HL-60 (cell line): Measurements from ENCODE around the gene UFSP1.

Source experiments
- DNase-seq, 2 experiments: peaks; one replicate each; pipeline ENCODE4 v3.0.0-alpha.2; 2010 to 2020; ENCODE audit warnings: low read depth in 1 of 2, low spot score in 1 of 2
- H3K27ac ChIP-seq: fragments of 250-450 bp; sonication (Bioruptor Pico); replicated peaks from 2 replicates; pipeline ENCODE4 v1.5.1; 2020; ENCODE audit warnings: mild to moderate bottlenecking, moderate library complexity
- H3K27me3 ChIP-seq: fragments of 250-450 bp; sonication (Bioruptor Pico); 2 replicates; pipeline ENCODE4 v1.5.1; 2021; ENCODE audit warnings: mild to moderate bottlenecking, moderate library complexity; ENCODE audit not compliant: insufficient read depth, poor library complexity, severe bottlenecking
- H3K4me3 ChIP-seq: replicated peaks from 2 replicates; pipeline ENCODE4 v1.5.1; 2011; ENCODE audit warnings: mild to moderate bottlenecking, control low read depth, low read length; ENCODE audit not compliant: insufficient read depth
- CTCF ChIP-seq: IDR thresholded peaks from one replicate; pipeline ENCODE4 v1.5.1; 2011; ENCODE audit warnings: low read length, control low read depth, inconsistent platforms; ENCODE audit not compliant: insufficient read depth
- GABPA ChIP-seq: IDR thresholded peaks from 2 replicates; pipeline ENCODE4 v1.6.1; 2012; ENCODE audit warnings: low read depth
- POLR2AphosphoS5 ChIP-seq: IDR thresholded peaks from 2 replicates; pipeline ENCODE4 v1.6.1; 2012; ENCODE audit warnings: low read depth
- REST ChIP-seq: IDR thresholded peaks from 2 replicates; pipeline ENCODE4 v1.6.1; 2012; ENCODE audit warnings: low read depth; ENCODE audit not compliant: insufficient replicate concordance
- SPI1 ChIP-seq: IDR thresholded peaks from 2 replicates; pipeline ENCODE4 v1.6.1; 2012; ENCODE audit warnings: low read depth, mild to moderate bottlenecking, borderline replicate concordance

Gene UFSP1

DNA sequence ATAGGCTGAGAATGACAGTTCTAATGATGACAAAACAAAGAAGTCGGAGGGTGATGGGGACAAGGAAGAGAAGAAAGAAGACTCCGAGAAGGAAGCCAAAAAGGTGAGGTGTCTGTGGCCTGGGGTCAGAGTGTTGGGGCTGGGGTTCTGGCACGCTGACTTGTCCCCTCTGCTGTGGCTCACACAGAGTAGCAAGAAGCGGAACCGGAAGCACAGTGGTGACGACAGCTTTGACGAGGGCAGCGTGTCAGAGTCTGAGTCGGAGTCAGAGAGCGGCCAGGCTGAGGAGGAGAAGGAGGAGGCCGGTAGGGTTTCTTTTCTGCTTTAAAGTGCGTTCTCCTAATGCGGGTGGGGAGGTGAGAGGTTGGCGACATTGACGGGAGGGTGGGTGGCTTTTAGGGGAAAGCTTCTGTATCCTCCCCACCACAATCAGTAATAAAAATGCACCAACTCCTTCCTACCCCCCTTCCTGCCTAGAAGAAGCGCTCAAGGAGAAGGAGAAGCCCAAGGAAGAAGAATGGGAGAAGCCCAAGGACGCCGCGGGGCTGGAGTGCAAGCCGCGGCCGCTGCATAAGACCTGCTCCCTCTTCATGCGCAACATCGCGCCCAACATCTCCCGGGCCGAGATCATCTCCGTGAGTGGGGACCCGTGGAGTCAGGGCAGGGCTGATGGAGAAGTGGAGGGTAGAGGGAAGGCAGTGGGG is 4.6 kb downstream of the UFSP1 start:
- H3K27me3 ChIP-seq: no peaks in the 10 kb centered on the region
- peak overlapping the region; percentile 27 for H3K27ac ChIP-seq
- peak; percentile 79 to 86 for DNase-seq
- H3K4me3 ChIP-seq: peak overlapping the region; percentile 2; the same call in 1 of the 2 replicates
- TF ChIP-seq REST: no peak
- TF ChIP-seq POLR2AphosphoS5: peak; percentile 56; the same call in 1 of the 2 replicates
- peak; percentile 76 for TF ChIP-seq GABPA
- TF ChIP-seq SPI1: peak; percentile 64; the same call in 1 of the 2 replicates

GRCh38 chr7:100882785-100883526 is 6.6 kb downstream of the UFSP1 start:
- Histone ChIP-seq H3K4me3 (no peak overlapping the region), H3K27me3 (no peaks in the 10 kb centered on the region), H3K27ac (no peak overlapping the region)
- DNase-seq: no peak
- no peak for TF ChIP-seq REST

- H3K4me3 ChIP-seq: no peak overlapping the region
- TF ChIP-seq CTCF (no peak), POLR2AphosphoS5 (no peak), REST (no peak), GABPA (no peak), SPI1 (no peak)
- no peak overlapping the region for H3K27ac ChIP-seq
Observed at GRCh38 chr7:100882201-100882600, 7.3 kb downstream of the UFSP1 start.

GRCh38 chr7:100881136-100881535 is 8.4 kb downstream of the UFSP1 start:
- Histone ChIP-seq H3K27ac (no peak overlapping the region), H3K27me3 (no peaks in the 10 kb centered on the region), H3K4me3 (no peak overlapping the region)
- no peak for DNase-seq
- TF ChIP-seq REST (no peak), GABPA (no peak), SPI1 (no peak), POLR2AphosphoS5 (no peak), CTCF (no peak)

More at GRCh38 chr7:100882201-100882600, 7.3 kb downstream of the UFSP1 start:
- no peaks in the 10 kb centered on the region for H3K27me3 ChIP-seq
- no peak for DNase-seq
